Measurements from ENCODE around the gene FRYL. TPM values are rescaled to one million over a fixed set of nuclear protein-coding genes. Genes with fewer than 3 reads are reported as not detected.
"Not testable (repeated sequence)": the region's sequence is repeated elsewhere in the genome, so short reads cannot be mapped to it uniquely, and the experiment has no call there.

The FRYL gene
- total RNA-seq, 1 experiment from 2014 or later = 53.9 TPM

GRCh38 chr4:48742412-48742811 is 37.7 kb downstream of the FRYL start:
- TF ChIP-seq, protein P1, sequence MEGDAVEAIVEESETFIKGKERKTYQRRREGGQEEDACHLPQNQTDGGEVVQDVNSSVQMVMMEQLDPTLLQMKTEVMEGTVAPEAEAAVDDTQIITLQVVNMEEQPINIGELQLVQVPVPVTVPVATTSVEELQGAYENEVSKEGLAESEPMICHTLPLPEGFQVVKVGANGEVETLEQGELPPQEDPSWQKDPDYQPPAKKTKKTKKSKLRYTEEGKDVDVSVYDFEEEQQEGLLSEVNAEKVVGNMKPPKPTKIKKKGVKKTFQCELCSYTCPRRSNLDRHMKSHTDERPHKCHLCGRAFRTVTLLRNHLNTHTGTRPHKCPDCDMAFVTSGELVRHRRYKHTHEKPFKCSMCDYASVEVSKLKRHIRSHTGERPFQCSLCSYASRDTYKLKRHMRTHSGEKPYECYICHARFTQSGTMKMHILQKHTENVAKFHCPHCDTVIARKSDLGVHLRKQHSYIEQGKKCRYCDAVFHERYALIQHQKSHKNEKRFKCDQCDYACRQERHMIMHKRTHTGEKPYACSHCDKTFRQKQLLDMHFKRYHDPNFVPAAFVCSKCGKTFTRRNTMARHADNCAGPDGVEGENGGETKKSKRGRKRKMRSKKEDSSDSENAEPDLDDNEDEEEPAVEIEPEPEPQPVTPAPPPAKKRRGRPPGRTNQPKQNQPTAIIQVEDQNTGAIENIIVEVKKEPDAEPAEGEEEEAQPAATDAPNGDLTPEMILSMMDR (conservative IDR thresholded peaks at IDR 0.05) = no peak
- TF ChIP-seq EZH2 (IDR thresholded peaks at IDR 0.05; ENCODE audit: low read depth) = no peak
- no peak for DNase-seq
- no peak overlapping the region for H3K27ac ChIP-seq
- no peaks in the 10 kb centered on the region for H4K20me1 ChIP-seq (ENCODE audit: insufficient read depth)
- no TSS peak for BruUV-seq (replicated peaks)
- POLR2A ChIA-PET (ENCODE audit: unreplicated experiment) = no interaction called here
- H3K79me2 ChIP-seq (ENCODE audit: low read depth) = peaks cover 37% of the 10 kb centered on the region
- H2AFZ ChIP-seq = no peak overlapping the region
- CTCF ChIA-PET = no interaction called here
- H3K4me3 ChIP-seq = no peak overlapping the region
- no peaks in the 10 kb centered on the region for H3K36me3 ChIP-seq (ENCODE audit: low read depth)
- H3K9me2 ChIP-seq (ENCODE audit: insufficient read depth) = no peaks in the 10 kb centered on the region
- no peaks in the 10 kb centered on the region for H3F3A ChIP-seq (ENCODE audit: insufficient read depth, low read depth)
- intact Hi-C loops (cut with micrococcal nuclease; ENCODE audit: unreplicated experiment) = no loop called here
- H3K27me3 ChIP-seq (ENCODE audit: insufficient read depth, low read depth) = no peaks in the 10 kb centered on the region
- no peaks in the 10 kb centered on the region for H3K9me3 ChIP-seq (ENCODE audit: insufficient read depth, low read depth)
- no peaks in the 10 kb centered on the region for H3K4me1 ChIP-seq (replicated peaks; ENCODE audit: insufficient read depth)
- no peak overlapping the region for H3K4me2 ChIP-seq

DNA sequence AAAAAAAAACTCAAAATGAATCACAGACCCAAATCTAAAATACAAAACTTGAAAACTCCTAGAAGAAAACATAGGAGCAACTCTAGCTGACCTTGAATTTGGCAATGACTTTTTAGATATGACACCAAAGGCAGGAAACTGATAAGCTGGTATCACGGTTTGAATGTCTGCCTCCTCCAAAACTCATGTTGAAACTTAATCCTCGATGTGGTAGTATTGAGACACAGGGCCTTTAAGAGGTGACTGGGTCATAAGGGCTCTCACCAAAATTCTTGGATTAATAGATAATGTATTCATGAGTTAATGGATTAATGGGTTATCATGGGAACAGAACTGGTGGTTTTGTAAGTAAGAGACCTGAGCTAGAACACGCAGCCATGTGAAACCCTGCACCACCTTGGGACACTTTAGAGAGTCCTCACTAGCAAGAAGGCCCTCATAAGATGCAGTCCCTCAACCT is 40.5 kb downstream of the FRYL start:
- TF ChIP-seq, protein P1 (conservative IDR thresholded peaks at IDR 0.05) = no peak
- no peak for TF ChIP-seq EZH2 (IDR thresholded peaks at IDR 0.05; ENCODE audit: low read depth)
- intact Hi-C loops (cut with micrococcal nuclease; ENCODE audit: unreplicated experiment) = no loop called here
- CTCF ChIA-PET = no interaction called here

DNA sequence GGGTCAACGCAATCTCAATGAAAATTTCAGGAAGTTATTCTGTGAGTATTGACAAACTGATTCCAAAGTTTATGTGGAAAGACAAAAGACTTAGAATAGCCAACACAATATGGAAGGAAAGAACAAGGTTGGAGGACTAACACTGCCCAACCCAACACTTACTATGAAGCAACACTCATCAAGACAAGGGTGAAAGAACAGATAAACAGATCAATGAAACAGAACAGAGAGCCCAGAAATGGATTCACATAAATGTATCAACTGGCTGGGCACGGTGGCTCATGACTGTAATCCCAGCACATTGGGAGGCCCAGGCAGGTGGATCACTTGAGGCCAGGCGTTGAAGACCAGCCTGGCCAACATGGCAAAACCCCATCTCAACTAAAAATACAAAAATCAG is 41.2 kb downstream of the FRYL start:
- Histone ChIP-seq H3K27ac (no peak overlapping the region), H3F3A (ENCODE audit: insufficient read depth, low read depth) (no peaks in the 10 kb centered on the region), H3K79me2 (ENCODE audit: low read depth) (peaks cover 50% of the 10 kb centered on the region), H3K27me3 (ENCODE audit: insufficient read depth, low read depth) (no peaks in the 10 kb centered on the region), H3K9me3 (ENCODE audit: insufficient read depth, low read depth) (no peaks in the 10 kb centered on the region), H3K9me2 (ENCODE audit: insufficient read depth) (no peaks in the 10 kb centered on the region), H3K4me1 (replicated peaks; ENCODE audit: insufficient read depth) (no peaks in the 10 kb centered on the region), H2AFZ (no peak overlapping the region), H4K20me1 (ENCODE audit: insufficient read depth) (no peaks in the 10 kb centered on the region), H3K4me2 (no peak overlapping the region), H3K4me3 (no peak overlapping the region), H3K36me3 (ENCODE audit: low read depth) (no peaks in the 10 kb centered on the region)
- TF ChIP-seq, protein P1 (conservative IDR thresholded peaks at IDR 0.05) = no peak
- TF ChIP-seq EZH2 (IDR thresholded peaks at IDR 0.05; ENCODE audit: low read depth) = no peak
- POLR2A ChIA-PET (ENCODE audit: unreplicated experiment) = no interaction called here
- BruUV-seq (replicated peaks) = no TSS peak
- CTCF ChIA-PET = no interaction called here
- intact Hi-C loops (cut with micrococcal nuclease; ENCODE audit: unreplicated experiment) = no loop called here
- DNase-seq = no peak

More for the DNA sequence above, 40.5 kb downstream of the FRYL start:
- DNase-seq = no peak
- no TSS peak for BruUV-seq (replicated peaks)
- Histone ChIP-seq H3K9me2 (ENCODE audit: insufficient read depth) (no peaks in the 10 kb centered on the region), H4K20me1 (ENCODE audit: insufficient read depth) (no peaks in the 10 kb centered on the region), H3K4me3 (no peak overlapping the region), H3K27me3 (ENCODE audit: insufficient read depth, low read depth) (no peaks in the 10 kb centered on the region), H3K9me3 (ENCODE audit: insufficient read depth, low read depth) (no peaks in the 10 kb centered on the region), H2AFZ (no peak overlapping the region), H3K4me1 (replicated peaks; ENCODE audit: insufficient read depth) (no peaks in the 10 kb centered on the region), H3K4me2 (no peak overlapping the region), H3K79me2 (ENCODE audit: low read depth) (peaks cover 50% of the 10 kb centered on the region), H3F3A (ENCODE audit: insufficient read depth, low read depth) (no peaks in the 10 kb centered on the region), H3K27ac (no peak overlapping the region), H3K36me3 (ENCODE audit: low read depth) (no peaks in the 10 kb centered on the region)
- POLR2A ChIA-PET (ENCODE audit: unreplicated experiment) = no interaction called here

- DNase-seq; H3K36me3 ChIP-seq (ENCODE audit: low read depth); CTCF ChIA-PET; H3K4me2 ChIP-seq; H3K9me3 ChIP-seq (ENCODE audit: insufficient read depth, low read depth); H3K27me3 ChIP-seq (ENCODE audit: insufficient read depth, low read depth); H4K20me1 ChIP-seq (ENCODE audit: insufficient read depth); H3K27ac ChIP-seq; H2AFZ ChIP-seq; BruUV-seq (replicated peaks); POLR2A ChIA-PET (ENCODE audit: unreplicated experiment); H3K9me2 ChIP-seq (ENCODE audit: insufficient read depth); H3K4me3 ChIP-seq: not testable (repeated sequence)
- Histone ChIP-seq H3F3A (ENCODE audit: insufficient read depth, low read depth) (peaks cover 26% of the 10 kb centered on the region), H3K79me2 (ENCODE audit: low read depth) (peaks cover 64% of the 10 kb centered on the region), H3K4me1 (replicated peaks; ENCODE audit: insufficient read depth) (peaks cover 31% of the 10 kb centered on the region)
- intact Hi-C loops (cut with micrococcal nuclease; ENCODE audit: unreplicated experiment) = loop anchor here (1.0 kb wide), 1 partner anchor 48 kb away; no protein-coding TSS in a partner anchor
Observed at GRCh38 chr4:48728906-48729496, 51.1 kb downstream of the FRYL start.

Data from PC-9 (cell line).